DND-41 (cell line): ENCODE measurements around the gene ZNF474.

Experiments
- EZH2 ChIP-seq: IDR thresholded peaks from 3 replicates; pipeline ENCODE4 v1.6.1; 2012; ENCODE audit warnings: borderline replicate concordance, low read depth, mild to moderate bottlenecking, moderate library complexity, low read length, inconsistent platforms; ENCODE audit not compliant: severe bottlenecking
- TF ChIP-seq, protein P1 (sequence below): IDR thresholded peaks from 2 replicates; pipeline ENCODE4 v1.5.1; 2012; ENCODE audit warnings: borderline replicate concordance, low read length, moderate library complexity, mild to moderate bottlenecking; ENCODE audit not compliant: poor library complexity, severe bottlenecking; ENCODE audit errors: extremely low read depth

DNA sequence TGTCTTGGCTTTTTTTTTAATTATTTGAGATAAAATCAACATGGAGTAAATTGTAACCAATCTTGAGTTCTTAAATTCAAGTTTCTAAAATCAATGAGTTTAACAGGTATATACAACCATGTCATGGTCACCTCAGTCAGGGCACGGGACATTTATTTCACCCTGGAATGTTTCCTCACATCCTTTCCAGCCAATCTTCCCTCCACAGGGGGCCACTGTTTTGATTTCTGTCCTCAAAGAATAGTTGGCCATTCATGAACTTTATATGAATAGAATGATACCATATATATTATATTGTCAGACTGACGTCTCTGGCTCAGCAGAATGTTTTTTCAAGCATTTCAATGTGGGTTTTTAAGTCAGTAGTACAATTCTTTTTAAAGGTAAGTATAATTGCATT, 806 bp downstream of the ZNF474 start:
- TF ChIP-seq, protein P1, sequence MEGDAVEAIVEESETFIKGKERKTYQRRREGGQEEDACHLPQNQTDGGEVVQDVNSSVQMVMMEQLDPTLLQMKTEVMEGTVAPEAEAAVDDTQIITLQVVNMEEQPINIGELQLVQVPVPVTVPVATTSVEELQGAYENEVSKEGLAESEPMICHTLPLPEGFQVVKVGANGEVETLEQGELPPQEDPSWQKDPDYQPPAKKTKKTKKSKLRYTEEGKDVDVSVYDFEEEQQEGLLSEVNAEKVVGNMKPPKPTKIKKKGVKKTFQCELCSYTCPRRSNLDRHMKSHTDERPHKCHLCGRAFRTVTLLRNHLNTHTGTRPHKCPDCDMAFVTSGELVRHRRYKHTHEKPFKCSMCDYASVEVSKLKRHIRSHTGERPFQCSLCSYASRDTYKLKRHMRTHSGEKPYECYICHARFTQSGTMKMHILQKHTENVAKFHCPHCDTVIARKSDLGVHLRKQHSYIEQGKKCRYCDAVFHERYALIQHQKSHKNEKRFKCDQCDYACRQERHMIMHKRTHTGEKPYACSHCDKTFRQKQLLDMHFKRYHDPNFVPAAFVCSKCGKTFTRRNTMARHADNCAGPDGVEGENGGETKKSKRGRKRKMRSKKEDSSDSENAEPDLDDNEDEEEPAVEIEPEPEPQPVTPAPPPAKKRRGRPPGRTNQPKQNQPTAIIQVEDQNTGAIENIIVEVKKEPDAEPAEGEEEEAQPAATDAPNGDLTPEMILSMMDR, result no peak
- TF ChIP-seq EZH2, result no peak
